Panc1 (cell line): ENCODE measurements around the gene FAM120B. TPM values are rescaled to one million over a fixed set of nuclear protein-coding genes. Genes with fewer than 3 reads are reported as not detected.

Source experiments
- ATAC-seq: fragments of 200-7000 bp; cut with Tn5 transposase; 2 replicates; pipeline ENCODE4 v1.9.1; 2020; ENCODE audit warnings: mild to moderate bottlenecking, moderate library complexity
- BruUV-seq: library from RNA; stranded (reverse); fragments of 400-500 nt; replicated peaks from 2 replicates; lab custom pipeline; 2021; lab: Mats Ljungman, UMichigan
- CTCF ChIA-PET: fragments of 300-600 bp; sonication (Branson Sonifier 250); formaldehyde crosslinking; loops from one replicate; lab custom pipeline; 2022; ENCODE audit warnings: antibody characterized with exemption; lab: Charles Lee
- POLR2A ChIA-PET: fragments of 300-600 bp; sonication (Branson Sonifier 250); formaldehyde crosslinking; loops from one replicate; lab custom pipeline; 2022; ENCODE audit warnings: antibody characterized with exemption; lab: Charles Lee
- DNase-seq: peaks from one replicate; pipeline ENCODE4 v3.0.0-alpha.2; 2010; ENCODE audit warnings: low read depth, low spot score
- H3K27ac ChIP-seq: 2 replicates; pipeline ENCODE4 v1.5.1; 2011; ENCODE audit warnings: mild to moderate bottlenecking, low read length, inconsistent platforms
- H3K27me3 ChIP-seq: fragments of 200-500 bp; sonication (Bioruptor generic); 2 replicates; pipeline ENCODE4 v1.6.0; 2014; ENCODE audit warnings: low read length, inconsistent platforms; ENCODE audit not compliant: control insufficient read depth, insufficient read depth
- H3K36me3 ChIP-seq: fragments of 200-500 bp; sonication (Bioruptor generic); 2 replicates; pipeline ENCODE4 v1.5.1; 2014; ENCODE audit warnings: inconsistent platforms, mild to moderate bottlenecking, low read length, moderate library complexity; ENCODE audit not compliant: control insufficient read depth, insufficient read depth
- H3K4me1 ChIP-seq: 2 replicates; pipeline ENCODE4 v1.5.1; 2011; ENCODE audit warnings: inconsistent platforms, mild to moderate bottlenecking, low read length, moderate library complexity; ENCODE audit not compliant: control insufficient read depth, insufficient read depth
- H3K4me3 ChIP-seq, 2 experiments: 2 replicates each; pipeline ENCODE4 v1.5.1; 2011 to 2012; ENCODE audit warnings: low read depth in 2 of 2, low read length in 2 of 2, mild to moderate bottlenecking in 2 of 2, inconsistent platforms in 1 of 2, moderate library complexity in 1 of 2
- H3K9me3 ChIP-seq: fragments of 200-500 bp; sonication (Bioruptor generic); 2 replicates; pipeline ENCODE4 v1.5.1; 2014; ENCODE audit warnings: low read depth, mild to moderate bottlenecking, inconsistent platforms, low read length, moderate library complexity; ENCODE audit not compliant: control insufficient read depth, insufficient read depth
- CTCF ChIP-seq: fragments of 450-650 bp; IDR thresholded peaks from 2 replicates; pipeline ENCODE4 v1.5.1; 2017; ENCODE audit warnings: mild to moderate bottlenecking
- POLR2AphosphoS5 ChIP-seq: IDR thresholded peaks from 2 replicates; pipeline ENCODE4 v1.6.1; 2012; ENCODE audit warnings: mild to moderate bottlenecking, low read depth, low read length, moderate library complexity
- REST ChIP-seq, 2 experiments: IDR thresholded peaks; 2 replicates each; pipeline ENCODE4 v1.6.1; 2011 to 2012; ENCODE audit warnings: low read depth in 2 of 2, control low read depth in 1 of 2, low read length in 1 of 2, mild to moderate bottlenecking in 1 of 2, moderate library complexity in 1 of 2; ENCODE audit not compliant: insufficient read depth in 1 of 2
- SIN3A ChIP-seq: IDR thresholded peaks from 2 replicates; pipeline ENCODE4 v1.6.1; 2012; ENCODE audit warnings: low read depth, mild to moderate bottlenecking, low read length, moderate library complexity, borderline replicate concordance; ENCODE audit not compliant: insufficient read depth
- TCF7L2 ChIP-seq: IDR thresholded peaks from 2 replicates; pipeline ENCODE4 v1.6.1; 2011; ENCODE audit warnings: mild to moderate bottlenecking, low read depth, low read length, inconsistent platforms
- in situ Hi-C: cut with HindIII; loops from 2 replicates; pipeline ENCODE4 v1.10.0; 2016; ENCODE audit warnings: low sequenced_read_pairs, low pct_unique_long_range_greater_than_20kb
- intact Hi-C: fragments of 100-400 bp; cut with micrococcal nuclease; formaldehyde crosslinking; loops from one replicate; pipeline ENCODE4 v1.10.0; 2022; ENCODE audit not compliant: unreplicated experiment
- total RNA-seq: library from RNA; stranded (reverse); gene quantifications from one replicate; pipeline ENCODE4 v1.2.1, GENCODE V29; 2021; ENCODE audit not compliant: unreplicated experiment

The FAM120B gene
- total RNA-seq, 1 experiment from 2014 or later, result 38.0 TPM

GRCh38 chr6:170438402-170438753 lies 131.8 kb downstream of the FAM120B start:
- DNase-seq, result no peak
- H3K27ac ChIP-seq, result no peak overlapping the region
- H3K4me3 ChIP-seq, result peak overlapping the region; percentile 15 to 51
- ChIA-PET POLR2A (interaction anchor here (0.7 kb wide), 1 partner anchor 114 kb away, joined by 3 read pairs; no protein-coding TSS in a partner anchor), CTCF (interaction anchor here (0.6 kb wide), 1 partner anchor 13 kb away, joined by 3 read pairs; no protein-coding TSS in a partner anchor)
- intact Hi-C loops, result no loop called here
- ATAC-seq, result peak; percentile 75
- TF ChIP-seq TCF7L2 (no peak), POLR2AphosphoS5 (no peak), CTCF (no peak), REST (IDR thresholded peaks at IDR 0.05; ENCODE audit: insufficient read depth in 1 of 2, low read depth in 2 of 2, low read length in 1 of 2) (no peak), SIN3A (no peak)
- no peaks in the 10 kb centered on the region for H3K9me3 ChIP-seq
- BruUV-seq, result no TSS peak
- in situ Hi-C loops, result no loop called here
- H3K27me3 ChIP-seq, result no peaks in the 10 kb centered on the region
- peaks cover 6% of the 10 kb centered on the region; the same call in 1 of the 2 replicates for H3K4me1 ChIP-seq
- H3K36me3 ChIP-seq, result no peaks in the 10 kb centered on the region

GRCh38 chr6:170438861-170439260 lies 132.3 kb downstream of the FAM120B start:
- BruUV-seq, result no TSS peak
- peaks cover 6% of the 10 kb centered on the region; the same call in 1 of the 2 replicates for H3K4me1 ChIP-seq
- no peaks in the 10 kb centered on the region for H3K36me3 ChIP-seq
- ChIA-PET POLR2A (interaction anchor here (0.8 kb wide), 1 partner anchor 32 kb away, joined by 8 read pairs; no protein-coding TSS in a partner anchor), CTCF (interaction anchor here (0.6 kb wide), 1 partner anchor 12 kb away, joined by 3 read pairs; no protein-coding TSS in a partner anchor)
- no peak overlapping the region for H3K27ac ChIP-seq
- no peaks in the 10 kb centered on the region for H3K9me3 ChIP-seq
- no peaks in the 10 kb centered on the region for H3K27me3 ChIP-seq
- intact Hi-C loops, result no loop called here
- TF ChIP-seq POLR2AphosphoS5 (no peak), REST (IDR thresholded peaks at IDR 0.05; ENCODE audit: insufficient read depth in 1 of 2, low read depth in 2 of 2, low read length in 1 of 2) (no peak), CTCF (no peak), SIN3A (no peak), TCF7L2 (no peak)
- DNase-seq, result no peak
- in situ Hi-C loops, result no loop called here
- no peak overlapping the region for H3K4me3 ChIP-seq
- ATAC-seq, result no peak
